ENCODE data around the gene ADARB2. TPM values are rescaled to one million over a fixed set of nuclear protein-coding genes. Genes with fewer than 3 reads are reported as not detected.

Gene ADARB2
- total RNA-seq, 1 experiment from 2014 or later = 0.90 TPM

GRCh38 chr10:1559761-1560160 lies 177.6 kb downstream of the ADARB2 start:
- in situ Hi-C loops (cut with HindIII; ENCODE audit: low pct_unique_long_range_greater_than_20kb, low sequenced_read_pairs) = no loop called here
- no peak for DNase-seq (ENCODE audit: low read depth, low spot score)

GRCh38 chr10:1559311-1559710 lies 178.0 kb downstream of the ADARB2 start:
- in situ Hi-C loops (cut with HindIII; ENCODE audit: low pct_unique_long_range_greater_than_20kb, low sequenced_read_pairs) = no loop called here
- DNase-seq (ENCODE audit: low read depth, low spot score) = no peak

GRCh38 chr10:1558906-1559305 lies 178.4 kb downstream of the ADARB2 start:
- DNase-seq (ENCODE audit: low read depth, low spot score) = no peak
- in situ Hi-C loops (cut with HindIII; ENCODE audit: low pct_unique_long_range_greater_than_20kb, low sequenced_read_pairs) = no loop called here

- no peak for DNase-seq (ENCODE audit: low read depth, low spot score)
- in situ Hi-C loops (cut with HindIII; ENCODE audit: low pct_unique_long_range_greater_than_20kb, low sequenced_read_pairs) = no loop called here
These were observed 180.2 kb downstream of the ADARB2 start for GRCh38 chr10:1557081-1557480.

GRCh38 chr10:1556496-1556895 lies 180.8 kb downstream of the ADARB2 start:
- in situ Hi-C loops (cut with HindIII; ENCODE audit: low pct_unique_long_range_greater_than_20kb, low sequenced_read_pairs) = no loop called here

GRCh38 chr10:1553951-1554350 lies 183.4 kb downstream of the ADARB2 start:
- no peak for DNase-seq (ENCODE audit: low read depth, low spot score)

More at GRCh38 chr10:1556496-1556895, 180.8 kb downstream of the ADARB2 start:
- no peak for DNase-seq (ENCODE audit: low read depth, low spot score)

GRCh38 chr10:1552881-1553670 lies 184.2 kb downstream of the ADARB2 start:
- in situ Hi-C loops (cut with HindIII; ENCODE audit: low pct_unique_long_range_greater_than_20kb, low sequenced_read_pairs) = no loop called here
- DNase-seq (ENCODE audit: low read depth, low spot score) = no peak

More at GRCh38 chr10:1553951-1554350, 183.4 kb downstream of the ADARB2 start:
- in situ Hi-C loops (cut with HindIII; ENCODE audit: low pct_unique_long_range_greater_than_20kb, low sequenced_read_pairs) = no loop called here

GRCh38 chr10:1552406-1552805 lies 184.9 kb downstream of the ADARB2 start:
- in situ Hi-C loops (cut with HindIII; ENCODE audit: low pct_unique_long_range_greater_than_20kb, low sequenced_read_pairs) = no loop called here
- DNase-seq (ENCODE audit: low read depth, low spot score) = no peak

GRCh38 chr10:1551636-1552338 lies 185.5 kb downstream of the ADARB2 start:
- no peak for DNase-seq (ENCODE audit: low read depth, low spot score)

GRCh38 chr10:1550616-1551015 lies 186.7 kb downstream of the ADARB2 start:
- in situ Hi-C loops (cut with HindIII; ENCODE audit: low pct_unique_long_range_greater_than_20kb, low sequenced_read_pairs) = no loop called here

More at GRCh38 chr10:1551636-1552338, 185.5 kb downstream of the ADARB2 start:
- in situ Hi-C loops (cut with HindIII; ENCODE audit: low pct_unique_long_range_greater_than_20kb, low sequenced_read_pairs) = no loop called here

GRCh38 chr10:1550291-1550595 lies 187.1 kb downstream of the ADARB2 start:
- no peak for DNase-seq (ENCODE audit: low read depth, low spot score)
- in situ Hi-C loops (cut with HindIII; ENCODE audit: low pct_unique_long_range_greater_than_20kb, low sequenced_read_pairs) = no loop called here

More at GRCh38 chr10:1550616-1551015, 186.7 kb downstream of the ADARB2 start:
- no peak for DNase-seq (ENCODE audit: low read depth, low spot score)

GRCh38 chr10:1549591-1550290 lies 187.6 kb downstream of the ADARB2 start:
- DNase-seq (ENCODE audit: low read depth, low spot score) = no peak
- in situ Hi-C loops (cut with HindIII; ENCODE audit: low pct_unique_long_range_greater_than_20kb, low sequenced_read_pairs) = no loop called here

GRCh38 chr10:1548596-1548995 lies 188.7 kb downstream of the ADARB2 start:
- no peak for DNase-seq (ENCODE audit: low read depth, low spot score)
- in situ Hi-C loops (cut with HindIII; ENCODE audit: low pct_unique_long_range_greater_than_20kb, low sequenced_read_pairs) = no loop called here

- no peak for DNase-seq (ENCODE audit: low read depth, low spot score)
- in situ Hi-C loops (cut with HindIII; ENCODE audit: low pct_unique_long_range_greater_than_20kb, low sequenced_read_pairs) = no loop called here
These were observed 189.2 kb downstream of the ADARB2 start for GRCh38 chr10:1548146-1548545.

- in situ Hi-C loops (cut with HindIII; ENCODE audit: low pct_unique_long_range_greater_than_20kb, low sequenced_read_pairs) = no loop called here
These were observed 190.8 kb downstream of the ADARB2 start for GRCh38 chr10:1546431-1547110.

GRCh38 chr10:1545524-1545923 lies 191.8 kb downstream of the ADARB2 start:
- in situ Hi-C loops (cut with HindIII; ENCODE audit: low pct_unique_long_range_greater_than_20kb, low sequenced_read_pairs) = no loop called here
- no peak for DNase-seq (ENCODE audit: low read depth, low spot score)

More at GRCh38 chr10:1546431-1547110, 190.8 kb downstream of the ADARB2 start:
- no peak for DNase-seq (ENCODE audit: low read depth, low spot score)

GRCh38 chr10:1544929-1545328 lies 192.4 kb downstream of the ADARB2 start:
- in situ Hi-C loops (cut with HindIII; ENCODE audit: low pct_unique_long_range_greater_than_20kb, low sequenced_read_pairs) = no loop called here
- no peak for DNase-seq (ENCODE audit: low read depth, low spot score)

- in situ Hi-C loops (cut with HindIII; ENCODE audit: low pct_unique_long_range_greater_than_20kb, low sequenced_read_pairs) = no loop called here
- DNase-seq (ENCODE audit: low read depth, low spot score) = no peak
These were observed 193.1 kb downstream of the ADARB2 start for GRCh38 chr10:1544209-1544673.
